GM19240 (cell line): ENCODE results near the gene NEUROD4.
A peak's percentile ranks its signal among the peaks of the same experiment; 100 is the strongest.
"Not testable (repeated sequence)": the region's sequence is repeated elsewhere in the genome, so short reads cannot be mapped to it uniquely, and the experiment has no call there.

Source experiments
- DNase-seq: peaks from one replicate; pipeline ENCODE4 v3.0.0; 2011; ENCODE audit warnings: low spot score; ENCODE audit not compliant: insufficient read length

NEUROD4 gene, protein sequence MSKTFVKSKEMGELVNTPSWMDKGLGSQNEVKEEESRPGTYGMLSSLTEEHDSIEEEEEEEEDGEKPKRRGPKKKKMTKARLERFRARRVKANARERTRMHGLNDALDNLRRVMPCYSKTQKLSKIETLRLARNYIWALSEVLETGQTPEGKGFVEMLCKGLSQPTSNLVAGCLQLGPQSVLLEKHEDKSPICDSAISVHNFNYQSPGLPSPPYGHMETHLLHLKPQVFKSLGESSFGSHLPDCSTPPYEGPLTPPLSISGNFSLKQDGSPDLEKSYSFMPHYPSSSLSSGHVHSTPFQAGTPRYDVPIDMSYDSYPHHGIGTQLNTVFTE

GRCh38 chr12:55019784-55020183 lies at the start of gene NEUROD4:
NEUROD4 (plus strand) TSS chr12:55019974; CDS start chr12:55026440, 6,466 bp downstream.
- DNase-seq, result no peak

DNA sequence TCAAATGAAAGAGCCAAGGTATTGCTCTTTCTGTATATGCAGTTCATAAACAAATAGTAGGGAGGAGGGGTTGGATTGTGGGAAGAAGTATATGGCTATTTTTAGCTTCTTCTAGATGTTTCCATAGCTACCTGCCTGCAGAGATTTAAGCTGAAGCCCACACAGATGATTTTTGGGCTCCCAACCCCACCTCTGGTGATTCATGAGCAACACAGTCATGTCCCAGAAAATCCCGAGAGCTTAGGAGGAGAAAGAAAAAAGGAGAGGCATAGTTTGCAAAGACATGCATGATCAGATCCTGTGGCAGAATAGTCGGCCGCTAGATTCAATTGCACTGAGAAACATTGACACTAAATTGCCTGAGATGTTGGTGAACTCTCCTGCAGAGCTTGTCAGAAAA lies 49.0 kb upstream of the NEUROD4 start:
- DNase-seq, result no peak

- DNase-seq, result no peak
Observed at GRCh38 chr12:54973556-54973955, 46.2 kb upstream of the NEUROD4 start.

GRCh38 chr12:54974279-54974678 lies 45.5 kb upstream of the NEUROD4 start:
- DNase-seq, result no peak

- DNase-seq, result no peak
Observed at GRCh38 chr12:54975272-54975671, 44.5 kb upstream of the NEUROD4 start.

DNA sequence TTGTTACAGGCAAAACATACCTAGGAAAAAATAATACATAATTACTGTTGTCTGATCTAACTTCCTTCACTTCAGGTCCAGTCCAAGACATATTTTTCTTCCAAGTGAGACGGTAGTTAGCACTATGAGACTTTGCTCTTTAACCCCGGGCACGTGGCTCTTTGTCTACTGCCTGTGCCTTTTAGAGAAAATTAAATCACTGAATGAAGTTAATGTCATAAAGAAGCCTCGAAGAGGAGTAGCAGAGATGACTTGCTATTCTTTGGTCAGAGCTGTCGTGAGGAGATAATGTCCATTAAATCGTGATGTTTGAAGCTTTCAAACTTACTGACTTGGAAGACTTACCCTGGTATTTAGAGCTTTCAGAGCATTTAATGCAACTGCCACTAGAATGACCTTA lies 43.9 kb upstream of the NEUROD4 start:
- DNase-seq, result no peak

DNA sequence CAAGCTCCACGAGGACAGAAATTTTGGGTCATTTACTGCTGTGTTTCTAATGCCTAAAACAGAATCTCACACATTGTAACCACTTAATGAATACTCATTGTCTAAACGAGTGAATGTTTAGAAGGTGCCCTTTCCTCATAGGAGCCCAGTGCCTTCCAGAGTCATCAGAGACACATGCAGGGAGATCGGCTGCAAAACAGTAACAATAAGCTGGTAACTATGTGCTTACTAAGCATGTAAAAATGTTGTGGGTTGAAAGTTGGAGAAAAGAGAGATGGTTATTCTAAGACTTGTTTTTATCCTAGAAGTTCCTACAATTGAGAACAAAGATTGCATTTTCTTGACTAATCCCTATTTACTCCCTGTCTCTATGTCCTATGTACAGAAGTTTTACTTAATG lies 42.6 kb upstream of the NEUROD4 start:
- DNase-seq, result no peak

DNA sequence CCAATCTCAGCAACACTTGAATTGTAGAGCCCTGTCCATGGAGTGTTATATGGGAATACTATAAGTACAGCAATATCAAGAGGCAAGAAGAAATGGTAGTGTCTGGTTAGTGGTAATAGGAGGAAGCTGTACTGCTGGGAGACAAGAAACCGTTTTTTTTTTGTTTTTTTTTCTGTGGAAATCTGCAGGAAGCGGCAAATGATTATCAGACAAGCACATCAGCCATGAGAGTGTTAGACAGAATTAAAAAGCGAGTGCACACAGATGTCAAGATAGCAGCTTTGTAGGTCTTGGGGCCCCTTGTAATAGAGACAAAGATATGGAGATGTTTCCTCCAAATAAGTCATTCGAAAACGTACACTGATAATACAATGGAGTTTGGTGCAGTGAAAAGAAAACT lies 41.9 kb upstream of the NEUROD4 start:
- no peak for DNase-seq

- DNase-seq, result no peak
Observed at GRCh38 chr12:54980341-54980740, 39.4 kb upstream of the NEUROD4 start.

GRCh38 chr12:54981796-54982195 lies 38.0 kb upstream of the NEUROD4 start:
- DNase-seq, result no peak

DNA sequence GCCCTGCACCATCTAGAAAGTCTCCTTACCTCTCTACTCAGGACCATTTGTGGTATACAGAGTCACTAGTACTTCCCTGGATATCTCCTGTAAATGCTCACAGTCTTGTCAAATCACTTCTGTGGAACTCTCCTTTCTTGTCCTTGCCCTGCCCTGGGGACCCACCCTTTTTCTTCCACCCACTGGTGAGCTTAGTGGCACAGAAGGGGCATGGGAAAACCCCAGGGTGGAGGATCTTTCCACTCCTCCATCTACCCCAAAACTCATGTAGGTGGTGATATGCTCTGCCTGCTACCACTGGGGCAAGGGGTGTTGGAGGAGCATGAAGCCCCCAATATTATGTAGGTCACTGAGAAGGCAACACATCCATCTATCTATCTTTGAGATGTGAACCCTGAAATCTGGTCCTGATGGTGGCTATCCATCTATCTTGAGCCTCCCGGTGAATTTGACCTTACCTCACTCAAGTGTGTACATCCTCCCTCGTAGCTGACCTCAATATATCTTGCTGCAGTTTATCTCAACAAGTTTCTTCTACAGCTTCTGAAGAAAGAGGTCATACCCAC lies 36.2 kb upstream of the NEUROD4 start:
- DNase-seq, result no peak

- peak; percentile 67 for DNase-seq
Observed at GRCh38 chr12:54984658-54985376, 35.0 kb upstream of the NEUROD4 start, which contains the start of gene TESPA1. TESPA1 (minus strand) TSS chr12:54984762; CDS start chr12:54974562, 10,200 bp downstream.

DNA sequence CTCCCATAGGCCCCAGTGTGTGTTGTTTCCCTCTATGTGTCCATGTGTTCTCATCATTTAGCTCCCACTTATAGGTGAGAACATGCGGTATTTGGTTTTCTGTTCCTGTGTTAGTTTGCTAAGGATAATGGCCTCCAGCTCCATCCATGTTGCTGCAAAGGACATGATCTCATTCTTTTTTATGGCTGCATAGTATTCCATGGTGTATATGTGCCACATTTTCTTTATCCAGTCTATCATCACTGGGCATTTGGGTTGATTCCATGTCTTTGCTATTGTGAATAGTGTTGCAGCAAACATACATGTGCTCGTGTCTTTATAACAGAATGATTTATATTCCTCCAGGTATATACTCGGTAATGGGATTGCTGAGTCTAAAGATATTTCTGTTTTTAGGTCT lies 33.0 kb upstream of the NEUROD4 start:
- not testable (repeated sequence) for DNase-seq

GRCh38 chr12:54987611-54988231 lies 32.1 kb upstream of the NEUROD4 start:
- no peak for DNase-seq

DNA sequence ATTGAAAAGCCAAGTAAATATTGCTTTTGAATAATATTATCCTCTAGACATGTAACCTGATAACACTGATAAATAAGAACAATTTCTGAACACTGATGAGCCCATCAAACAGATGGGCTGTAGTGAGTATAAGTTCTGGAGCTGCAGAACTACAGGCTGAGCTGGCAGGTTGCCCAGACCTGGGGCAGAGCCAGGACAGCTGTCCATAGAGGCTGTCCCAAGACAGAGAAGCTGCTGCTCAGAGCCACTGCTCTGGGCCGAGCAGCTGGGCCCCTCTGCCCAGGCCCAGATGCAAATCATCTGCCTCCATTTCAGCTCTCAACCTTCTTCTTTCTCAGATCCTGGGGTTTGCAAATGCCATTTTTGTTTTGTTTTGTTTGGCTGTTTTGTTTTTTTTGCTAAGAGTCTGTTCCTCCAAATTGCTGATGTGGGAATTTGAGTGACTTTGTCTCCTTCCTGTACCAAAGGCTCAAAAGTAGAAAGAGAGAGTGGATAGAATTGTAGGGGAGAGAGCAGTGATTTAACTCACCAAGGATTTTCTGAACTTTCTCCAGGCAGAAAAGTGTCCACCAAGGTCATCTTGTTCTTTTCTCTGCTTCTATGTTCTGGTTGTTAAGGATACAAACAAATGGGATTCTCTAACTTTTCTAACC lies 31.2 kb upstream of the NEUROD4 start:
- DNase-seq, result no peak

DNA sequence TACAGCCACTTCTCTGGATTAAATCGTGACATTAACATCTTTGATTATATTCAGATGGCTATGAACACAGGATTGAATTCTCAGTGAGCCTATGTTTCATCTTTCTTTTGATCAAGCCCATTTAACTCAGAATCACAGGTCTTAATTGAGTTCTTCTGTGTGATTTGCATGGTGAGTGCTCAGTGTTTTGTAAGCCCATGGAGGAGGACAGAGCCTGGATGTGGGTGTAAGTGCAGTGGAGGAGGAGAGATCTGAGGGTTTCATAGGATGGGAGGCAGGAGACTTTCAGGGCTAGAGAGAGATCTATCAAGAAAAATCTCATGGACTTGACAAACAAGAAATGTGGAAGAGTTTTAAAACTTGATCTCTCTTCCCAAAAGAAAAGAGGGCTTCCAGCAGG lies 29.9 kb upstream of the NEUROD4 start:
- DNase-seq, result no peak

GRCh38 chr12:54991161-54991990 lies 28.4 kb upstream of the NEUROD4 start:
- DNase-seq, result no peak

- DNase-seq, result no peak
Observed at GRCh38 chr12:54991991-54992375, 27.8 kb upstream of the NEUROD4 start.

GRCh38 chr12:54993181-54993835 lies 26.5 kb upstream of the NEUROD4 start:
- no peak for DNase-seq

- DNase-seq, result no peak
Observed at GRCh38 chr12:54996205-54996604, 23.6 kb upstream of the NEUROD4 start.
